GM19455 (cell line): ENCODE measurements around the gene PRKAG1.

Source experiments
- ATAC-seq: cut with Tn5 transposase; IDR thresholded peaks from one replicate; pipeline ENCODE4 v1.9.1; 2021; ENCODE audit not compliant: unreplicated experiment

PRKAG1 gene

GRCh38 chr12:49050507-49051372 is 32.2 kb upstream of the PRKAG1 start:
- no peak for ATAC-seq

GRCh38 chr12:49049566-49050224 is 31.1 kb upstream of the PRKAG1 start:
- ATAC-seq = no peak

- no peak for ATAC-seq
Observed at GRCh38 chr12:49048953-49049352, 30.4 kb upstream of the PRKAG1 start.

GRCh38 chr12:49046129-49046895 is 27.7 kb upstream of the PRKAG1 start:
- ATAC-seq = no peak

GRCh38 chr12:49044660-49045059 is 26.1 kb upstream of the PRKAG1 start:
- ATAC-seq = no peak

GRCh38 chr12:49043856-49044258 is 25.3 kb upstream of the PRKAG1 start:
- ATAC-seq = no peak

- no peak for ATAC-seq
Observed at GRCh38 chr12:49043241-49043640, 24.7 kb upstream of the PRKAG1 start.

GRCh38 chr12:49041881-49042484 is 23.4 kb upstream of the PRKAG1 start:
- no peak for ATAC-seq

GRCh38 chr12:49041036-49041880 is 22.7 kb upstream of the PRKAG1 start:
- no peak for ATAC-seq

- ATAC-seq = no peak
Observed at GRCh38 chr12:49040364-49040855, 21.8 kb upstream of the PRKAG1 start.

- ATAC-seq = no peak
Observed at GRCh38 chr12:49039421-49040363, 21.1 kb upstream of the PRKAG1 start.

- ATAC-seq = no peak
Observed at GRCh38 chr12:49038291-49038955, 19.8 kb upstream of the PRKAG1 start.

- ATAC-seq = no peak
Observed at GRCh38 chr12:49037947-49038237, 19.3 kb upstream of the PRKAG1 start.

- ATAC-seq = no peak
Observed at GRCh38 chr12:49037111-49037946, 18.8 kb upstream of the PRKAG1 start.

- no peak for ATAC-seq
Observed at GRCh38 chr12:49036029-49036428, 17.5 kb upstream of the PRKAG1 start.

- no peak for ATAC-seq
Observed at GRCh38 chr12:49034286-49034622, 15.7 kb upstream of the PRKAG1 start.

- ATAC-seq = no peak
Observed at GRCh38 chr12:49033611-49034285, 15.2 kb upstream of the PRKAG1 start.
